ENCODE measurements around the gene ZNF791.

The ZNF791 gene

DNA sequence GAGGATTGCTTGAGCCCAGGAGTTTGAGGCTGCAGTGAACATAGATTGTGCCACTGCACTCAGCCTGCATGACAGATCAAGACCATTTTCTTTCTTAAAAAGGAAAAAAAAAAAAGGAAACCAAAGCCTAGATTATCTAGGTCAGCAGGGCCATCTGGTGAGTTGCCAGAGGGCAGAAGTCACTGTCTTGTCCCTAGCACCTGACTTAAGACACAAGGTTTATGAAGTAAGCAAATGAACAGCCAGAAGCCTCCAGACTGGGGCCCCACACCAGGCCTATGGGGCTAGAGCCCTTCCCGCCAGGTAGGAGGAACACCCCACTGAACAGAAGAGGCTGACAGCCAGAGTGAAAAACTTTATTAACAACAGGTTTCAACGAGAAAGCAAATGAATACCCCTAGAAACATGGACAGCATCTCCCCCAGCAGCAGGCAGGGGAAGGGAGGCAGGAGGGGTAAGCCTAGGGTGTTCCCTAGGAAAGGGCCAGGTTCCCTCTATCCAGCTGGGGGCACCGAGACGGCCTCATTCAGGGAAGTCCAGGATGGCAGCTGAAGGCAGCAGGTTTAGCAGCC, 57.1 kb downstream of the ZNF791 start:
- H3K27me3 ChIP-seq (ENCODE audit: control insufficient read depth in 1 of 2, insufficient read depth in 2 of 2, low read length in 2 of 2) = no peaks in the 10 kb centered on the region
- H3K9ac ChIP-seq (ENCODE audit: low read length in 2 of 2) = peak overlapping the region in 1 of 2 donors; percentile 29
- no peaks in the 10 kb centered on the region for H3K9me3 ChIP-seq (ENCODE audit: control insufficient read depth in 2 of 2, low read length in 2 of 2)
- peak overlapping the region; percentile 18 for H3K27ac ChIP-seq (ENCODE audit: low read length)
- peaks cover 8 to 15% of the 10 kb centered on the region in 2 donors for H3K36me3 ChIP-seq (ENCODE audit: control insufficient read depth in 2 of 2, insufficient read depth in 2 of 2, low read length in 2 of 2)
- H3K4me1 ChIP-seq (ENCODE audit: control insufficient read depth, insufficient read depth, low read length) = peaks cover 41% of the 10 kb centered on the region
- peak overlapping the region; percentile 92 to 97 for H3K4me3 ChIP-seq (ENCODE audit: low read length in 2 of 2)

DNA sequence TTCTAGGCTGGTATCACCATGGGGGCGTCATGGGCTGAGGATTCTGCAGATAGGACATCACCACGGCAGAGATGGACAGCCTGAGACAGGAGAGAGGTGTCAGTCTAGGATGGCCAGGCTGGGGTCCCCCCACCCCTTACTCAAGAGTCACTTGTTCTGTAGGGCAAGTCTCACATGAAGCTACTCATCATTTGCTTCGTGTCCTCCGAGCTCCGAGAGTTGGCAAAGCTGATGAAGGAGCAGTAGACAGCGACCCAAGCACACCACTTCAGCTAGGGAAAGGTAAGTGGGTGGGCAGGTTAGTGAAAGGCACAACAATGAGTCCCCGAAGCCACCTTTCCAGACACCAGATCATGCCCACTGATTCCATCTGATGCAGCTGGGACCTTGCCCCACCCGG, 57.6 kb downstream of the ZNF791 start:
- H3K9ac ChIP-seq (ENCODE audit: low read length in 2 of 2) = peak overlapping the region; percentile 89 to 95
- peaks cover 7 to 17% of the 10 kb centered on the region in 2 donors for H3K36me3 ChIP-seq (ENCODE audit: control insufficient read depth in 2 of 2, insufficient read depth in 2 of 2, low read length in 2 of 2)
- H3K4me1 ChIP-seq (ENCODE audit: control insufficient read depth, insufficient read depth, low read length) = peaks cover 41% of the 10 kb centered on the region
- H3K27ac ChIP-seq (ENCODE audit: low read length) = peak overlapping the region; percentile 95
- H3K27me3 ChIP-seq (ENCODE audit: control insufficient read depth in 1 of 2, insufficient read depth in 2 of 2, low read length in 2 of 2) = no peaks in the 10 kb centered on the region
- H3K9me3 ChIP-seq (ENCODE audit: control insufficient read depth in 2 of 2, low read length in 2 of 2) = no peaks in the 10 kb centered on the region
- H3K4me3 ChIP-seq (ENCODE audit: low read length in 2 of 2) = peak overlapping the region; percentile 92 to 97

DNA sequence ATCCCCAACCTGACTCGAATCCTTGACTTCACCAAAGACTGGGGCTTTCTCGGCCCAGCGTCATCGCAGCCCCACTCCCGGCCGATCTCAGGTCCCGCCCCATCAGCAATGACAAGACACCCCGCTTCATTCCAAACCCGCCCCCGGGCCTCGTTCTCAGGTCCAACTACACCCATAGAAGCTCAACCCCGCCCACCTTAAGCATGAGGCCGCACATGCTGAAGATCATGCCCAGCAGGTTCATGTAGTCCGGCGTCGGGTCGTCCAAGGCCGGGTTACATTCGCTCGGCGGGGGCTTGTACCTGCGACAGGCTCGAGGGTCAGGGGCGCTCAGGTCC, 58.2 kb downstream of the ZNF791 start:
- H3K9ac ChIP-seq (ENCODE audit: low read length in 2 of 2) = peak overlapping the region; percentile 89 to 95
- peak overlapping the region; percentile 92 to 97 for H3K4me3 ChIP-seq (ENCODE audit: low read length in 2 of 2)
- no peaks in the 10 kb centered on the region for H3K9me3 ChIP-seq (ENCODE audit: control insufficient read depth in 2 of 2, low read length in 2 of 2)
- no peaks in the 10 kb centered on the region for H3K27me3 ChIP-seq (ENCODE audit: control insufficient read depth in 1 of 2, insufficient read depth in 2 of 2, low read length in 2 of 2)
- H3K36me3 ChIP-seq (ENCODE audit: control insufficient read depth in 2 of 2, insufficient read depth in 2 of 2, low read length in 2 of 2) = peaks cover 6 to 16% of the 10 kb centered on the region in 2 donors
- peaks cover 41% of the 10 kb centered on the region for H3K4me1 ChIP-seq (ENCODE audit: control insufficient read depth, insufficient read depth, low read length)
- H3K27ac ChIP-seq (ENCODE audit: low read length) = peak overlapping the region; percentile 95

DNA sequence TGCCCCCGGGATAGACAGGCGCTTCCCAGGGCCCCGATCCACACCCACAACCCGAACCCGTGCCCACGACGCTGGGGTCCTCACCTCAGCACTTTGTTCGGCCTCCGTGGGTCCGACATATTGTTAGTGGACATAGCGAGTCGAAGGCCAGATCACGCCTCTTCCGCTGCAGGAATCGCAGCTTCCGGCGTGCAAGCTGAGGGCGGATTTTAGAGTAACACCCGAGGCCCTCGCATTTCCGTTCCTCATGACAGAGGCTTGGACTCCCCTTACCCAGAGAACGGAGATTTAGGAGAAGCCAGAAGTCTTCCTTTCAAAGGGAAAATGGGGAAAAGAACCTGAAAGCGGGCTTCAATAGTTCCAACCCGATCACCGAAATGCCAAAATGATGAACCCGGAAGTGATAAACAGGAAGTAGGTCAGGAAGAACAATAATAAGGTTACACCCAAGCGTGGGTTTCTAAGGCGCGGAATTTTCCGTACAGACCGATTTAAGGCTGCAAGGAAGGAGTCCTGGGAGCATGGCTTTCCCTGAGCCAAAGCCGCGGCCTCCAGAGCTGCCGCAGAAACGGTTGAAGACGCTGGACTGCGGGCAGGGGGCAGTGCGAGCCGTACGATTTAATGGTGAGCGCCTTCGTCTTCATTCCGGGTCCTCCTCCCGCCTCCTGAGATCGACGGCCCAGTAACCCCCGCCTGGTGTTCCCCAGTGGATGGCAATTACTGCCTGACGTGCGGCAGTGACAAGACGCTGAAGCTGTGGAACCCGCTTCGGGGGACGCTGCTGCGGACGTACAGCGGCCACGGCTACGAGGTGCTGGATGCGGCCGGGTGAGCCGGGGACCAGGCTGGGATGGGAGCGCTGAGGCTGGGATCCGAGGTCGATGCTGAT, 58.8 kb downstream of the ZNF791 start:
- Histone ChIP-seq H3K9ac (ENCODE audit: low read length in 2 of 2) (peak overlapping the region; percentile 89 to 95), H3K4me3 (ENCODE audit: low read length in 2 of 2) (peak overlapping the region; percentile 92 to 97), H3K27ac (ENCODE audit: low read length) (peak overlapping the region; percentile 95), H3K9me3 (ENCODE audit: control insufficient read depth in 2 of 2, low read length in 2 of 2) (no peaks in the 10 kb centered on the region), H3K36me3 (ENCODE audit: control insufficient read depth in 2 of 2, insufficient read depth in 2 of 2, low read length in 2 of 2) (peaks cover 12 to 23% of the 10 kb centered on the region in 2 donors), H3K27me3 (ENCODE audit: control insufficient read depth in 1 of 2, insufficient read depth in 2 of 2, low read length in 2 of 2) (no peaks in the 10 kb centered on the region), H3K4me1 (ENCODE audit: control insufficient read depth, insufficient read depth, low read length) (peaks cover 41% of the 10 kb centered on the region)

DNA sequence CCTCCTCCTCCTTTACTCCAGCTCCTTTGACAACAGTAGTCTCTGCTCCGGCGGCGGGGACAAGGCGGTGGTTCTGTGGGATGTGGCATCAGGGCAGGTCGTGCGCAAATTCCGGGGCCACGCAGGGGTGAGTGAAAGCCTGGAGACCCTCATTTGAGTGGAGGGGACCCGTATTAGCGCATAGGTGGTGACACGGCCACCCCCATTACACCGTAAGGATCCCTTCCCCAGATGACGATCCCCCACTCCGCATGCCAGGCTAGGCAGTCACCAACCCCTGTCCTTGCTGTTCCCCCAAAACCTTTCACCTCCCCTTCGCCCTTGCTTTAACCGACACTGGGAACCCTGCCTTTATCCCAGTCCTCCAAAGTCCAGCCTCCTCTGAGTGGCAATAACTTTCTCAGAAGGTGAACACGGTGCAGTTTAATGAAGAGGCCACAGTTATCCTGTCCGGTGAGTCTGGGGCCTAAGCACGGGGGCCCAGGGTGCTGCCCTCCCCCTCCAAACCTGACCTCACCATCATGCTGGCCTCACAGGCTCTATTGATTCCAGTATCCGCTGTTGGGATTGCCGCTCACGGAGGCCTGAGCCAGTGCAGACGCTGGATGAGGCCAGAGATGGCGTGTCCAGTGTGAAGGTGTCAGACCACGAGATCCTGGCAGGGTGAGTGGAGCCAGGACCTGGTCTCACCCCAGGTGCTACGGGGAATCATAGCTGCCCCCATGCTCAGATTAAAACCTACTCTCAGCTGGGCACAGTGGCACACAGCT, 59.6 kb downstream of the ZNF791 start:
- H3K27me3 ChIP-seq (ENCODE audit: control insufficient read depth in 1 of 2, insufficient read depth in 2 of 2, low read length in 2 of 2) = no peaks in the 10 kb centered on the region
- peak overlapping the region; percentile 92 to 97 for H3K4me3 ChIP-seq (ENCODE audit: low read length in 2 of 2)
- peak overlapping the region; percentile 89 to 95 for H3K9ac ChIP-seq (ENCODE audit: low read length in 2 of 2)
- no peaks in the 10 kb centered on the region for H3K9me3 ChIP-seq (ENCODE audit: control insufficient read depth in 2 of 2, low read length in 2 of 2)
- peaks cover 41% of the 10 kb centered on the region for H3K4me1 ChIP-seq (ENCODE audit: control insufficient read depth, insufficient read depth, low read length)
- peaks cover 12 to 20% of the 10 kb centered on the region in 2 donors for H3K36me3 ChIP-seq (ENCODE audit: control insufficient read depth in 2 of 2, insufficient read depth in 2 of 2, low read length in 2 of 2)
- peak overlapping the region; percentile 95 for H3K27ac ChIP-seq (ENCODE audit: low read length)

DNA sequence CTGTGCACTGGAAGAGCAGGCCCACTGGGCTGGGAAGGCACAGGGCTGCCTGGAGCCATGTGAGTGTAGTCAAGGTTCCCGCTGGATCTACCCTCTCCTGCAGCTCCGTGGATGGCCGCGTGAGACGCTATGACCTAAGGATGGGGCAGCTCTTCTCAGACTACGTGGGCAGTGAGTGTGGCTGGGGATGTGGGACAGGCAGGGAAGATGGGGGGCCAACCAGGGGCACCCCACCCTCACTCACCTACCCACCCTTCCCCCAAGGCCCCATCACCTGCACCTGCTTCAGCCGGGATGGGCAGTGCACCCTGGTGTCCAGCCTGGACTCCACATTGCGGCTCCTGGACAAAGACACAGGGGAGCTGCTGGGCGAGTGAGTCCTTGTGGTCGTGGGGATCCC, 62.0 kb downstream of the ZNF791 start:
- Histone ChIP-seq H3K9me3 (ENCODE audit: control insufficient read depth in 2 of 2, low read length in 2 of 2) (no peaks in the 10 kb centered on the region), H3K4me1 (ENCODE audit: control insufficient read depth, insufficient read depth, low read length) (peaks cover 26% of the 10 kb centered on the region), H3K4me3 (ENCODE audit: low read length in 2 of 2) (no peak overlapping the region), H3K36me3 (ENCODE audit: control insufficient read depth in 2 of 2, insufficient read depth in 2 of 2, low read length in 2 of 2) (peaks cover 27 to 38% of the 10 kb centered on the region in 2 donors), H3K27ac (ENCODE audit: low read length) (no peak overlapping the region), H3K27me3 (ENCODE audit: control insufficient read depth in 1 of 2, insufficient read depth in 2 of 2, low read length in 2 of 2) (no peaks in the 10 kb centered on the region), H3K9ac (ENCODE audit: low read length in 2 of 2) (no peak overlapping the region)

DNA sequence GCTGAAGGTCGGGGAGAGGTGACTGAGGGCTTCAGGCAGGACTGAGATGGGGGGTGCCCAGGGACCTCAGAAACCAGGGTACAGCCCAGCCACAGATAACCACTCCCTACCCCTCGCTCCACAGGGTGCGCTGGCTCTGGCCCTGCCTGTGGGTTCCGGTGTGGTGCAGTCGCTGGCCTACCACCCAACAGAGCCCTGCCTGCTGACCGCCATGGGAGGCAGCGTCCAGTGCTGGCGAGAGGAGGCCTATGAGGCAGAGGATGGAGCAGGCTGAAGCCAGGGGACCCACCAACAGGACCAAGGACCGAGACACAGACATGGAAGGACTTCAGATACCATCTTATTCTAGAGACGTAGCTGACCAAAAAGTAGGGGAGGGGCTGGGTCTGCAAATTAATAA, 64.7 kb downstream of the ZNF791 start:
- H3K4me1 ChIP-seq (ENCODE audit: control insufficient read depth, insufficient read depth, low read length) = peaks cover 17% of the 10 kb centered on the region
- no peak overlapping the region for H3K27ac ChIP-seq (ENCODE audit: low read length)
- no peaks in the 10 kb centered on the region for H3K9me3 ChIP-seq (ENCODE audit: control insufficient read depth in 2 of 2, low read length in 2 of 2)
- H3K27me3 ChIP-seq (ENCODE audit: control insufficient read depth in 1 of 2, insufficient read depth in 2 of 2, low read length in 2 of 2) = no peaks in the 10 kb centered on the region
- no peak overlapping the region for H3K4me3 ChIP-seq (ENCODE audit: low read length in 2 of 2)
- H3K36me3 ChIP-seq (ENCODE audit: control insufficient read depth in 2 of 2, insufficient read depth in 2 of 2, low read length in 2 of 2) = peaks cover 38 to 53% of the 10 kb centered on the region in 2 donors
- no peak overlapping the region for H3K9ac ChIP-seq (ENCODE audit: low read length in 2 of 2)

DNA sequence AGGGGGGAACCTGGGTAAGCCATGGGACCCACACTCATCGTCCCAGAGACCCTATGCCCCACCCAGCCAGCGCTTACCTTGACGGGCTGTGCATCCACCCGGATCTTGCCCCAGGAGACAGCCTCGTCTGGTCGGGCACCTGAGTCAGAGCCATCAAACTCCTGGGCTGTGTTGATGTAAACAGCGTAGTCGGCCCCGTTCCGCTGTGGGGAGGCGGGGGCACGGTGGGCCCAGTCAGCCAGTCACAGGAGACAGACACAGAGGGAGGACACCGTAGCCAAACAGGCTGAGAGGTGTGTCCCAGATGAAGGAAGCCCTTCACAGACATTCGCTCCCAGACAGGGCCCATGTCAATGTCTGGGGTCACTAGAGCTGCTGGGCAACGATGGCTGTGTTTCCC, 65.2 kb downstream of the ZNF791 start:
- Histone ChIP-seq H3K4me3 (ENCODE audit: low read length in 2 of 2) (peak overlapping the region in 1 of 2 donors; percentile 22), H3K4me1 (ENCODE audit: control insufficient read depth, insufficient read depth, low read length) (peaks cover 13% of the 10 kb centered on the region), H3K9ac (ENCODE audit: low read length in 2 of 2) (no peak overlapping the region), H3K27me3 (ENCODE audit: control insufficient read depth in 1 of 2, insufficient read depth in 2 of 2, low read length in 2 of 2) (no peaks in the 10 kb centered on the region), H3K36me3 (ENCODE audit: control insufficient read depth in 2 of 2, insufficient read depth in 2 of 2, low read length in 2 of 2) (peaks cover 38 to 53% of the 10 kb centered on the region in 2 donors), H3K27ac (ENCODE audit: low read length) (no peak overlapping the region), H3K9me3 (ENCODE audit: control insufficient read depth in 2 of 2, low read length in 2 of 2) (no peaks in the 10 kb centered on the region)

DNA sequence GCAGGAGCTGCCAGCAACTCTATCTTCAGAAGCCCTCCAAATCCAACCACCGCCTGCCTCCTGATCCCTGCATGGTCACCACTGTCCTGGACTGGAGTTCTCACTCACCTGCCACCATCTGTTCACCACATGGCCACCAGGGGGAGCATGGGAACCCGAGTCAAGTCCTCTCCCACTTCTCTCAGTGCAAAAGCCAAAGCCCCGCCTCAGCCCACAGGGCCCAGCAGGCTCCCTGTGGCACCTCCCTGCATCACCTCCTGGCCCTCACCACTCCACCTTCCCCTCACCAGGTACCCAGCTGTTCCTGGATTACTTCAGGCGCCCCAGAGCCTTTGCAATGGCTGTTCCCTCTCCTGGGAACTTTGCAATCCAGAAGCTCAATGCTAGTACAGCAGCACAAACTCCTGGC, 65.7 kb downstream of the ZNF791 start:
- H3K27ac ChIP-seq (ENCODE audit: low read length) = no peak overlapping the region
- H3K36me3 ChIP-seq (ENCODE audit: control insufficient read depth in 2 of 2, insufficient read depth in 2 of 2, low read length in 2 of 2) = peaks cover 38 to 53% of the 10 kb centered on the region in 2 donors
- H3K4me3 ChIP-seq (ENCODE audit: low read length in 2 of 2) = peak overlapping the region in 1 of 2 donors; percentile 22

DNA sequence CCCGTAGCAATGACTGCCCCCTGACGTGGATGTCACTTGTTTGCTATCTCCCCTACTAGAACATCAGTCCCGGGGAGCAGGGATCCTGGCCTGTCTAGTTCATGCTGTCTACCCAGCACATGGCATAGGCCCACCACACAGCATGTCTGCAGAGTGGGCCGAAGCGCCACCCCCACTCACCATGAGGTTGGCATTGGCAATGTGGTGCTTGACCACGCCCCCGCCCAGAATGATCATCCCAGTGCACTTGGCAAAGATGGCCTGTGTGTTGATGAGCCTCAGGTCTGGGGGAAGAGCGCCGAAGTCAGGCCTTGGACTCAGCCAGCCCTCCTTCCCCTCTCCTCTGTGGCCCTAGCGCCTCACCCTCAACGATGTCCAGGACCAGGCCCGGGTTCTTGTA, 66.2 kb downstream of the ZNF791 start:
- H3K9me3 ChIP-seq (ENCODE audit: control insufficient read depth in 2 of 2, low read length in 2 of 2) = no peaks in the 10 kb centered on the region
- peaks cover 38 to 53% of the 10 kb centered on the region in 2 donors for H3K36me3 ChIP-seq (ENCODE audit: control insufficient read depth in 2 of 2, insufficient read depth in 2 of 2, low read length in 2 of 2)
- no peak overlapping the region for H3K4me3 ChIP-seq (ENCODE audit: low read length in 2 of 2)
- H3K4me1 ChIP-seq (ENCODE audit: control insufficient read depth, insufficient read depth, low read length) = peaks cover 13% of the 10 kb centered on the region
- no peak overlapping the region for H3K27ac ChIP-seq (ENCODE audit: low read length)
- no peak overlapping the region for H3K9ac ChIP-seq (ENCODE audit: low read length in 2 of 2)
- H3K27me3 ChIP-seq (ENCODE audit: control insufficient read depth in 1 of 2, insufficient read depth in 2 of 2, low read length in 2 of 2) = no peaks in the 10 kb centered on the region

More for the DNA sequence above, 65.7 kb downstream of the ZNF791 start:
- Histone ChIP-seq H3K27me3 (ENCODE audit: control insufficient read depth in 1 of 2, insufficient read depth in 2 of 2, low read length in 2 of 2) (no peaks in the 10 kb centered on the region), H3K4me1 (ENCODE audit: control insufficient read depth, insufficient read depth, low read length) (peaks cover 13% of the 10 kb centered on the region), H3K9me3 (ENCODE audit: control insufficient read depth in 2 of 2, low read length in 2 of 2) (no peaks in the 10 kb centered on the region), H3K9ac (ENCODE audit: low read length in 2 of 2) (no peak overlapping the region)
